SK-N-SH (cell line): ENCODE measurements around the gene ARF1. TPM values are rescaled to one million over a fixed set of nuclear protein-coding genes. Genes with fewer than 3 reads are reported as not detected.

Source experiments
- CTCF ChIA-PET: fragments of 300-600, 350-600 bp; formaldehyde crosslinking; extraction: SDS; loops from one replicate; lab custom pipeline; 2021; lab: Yijun Ruan, JAX
- POLR2A ChIA-PET: fragments of 350-600 bp; sonication (Branson Sonifier 250); formaldehyde crosslinking; extraction: SDS; loops from one replicate; lab custom pipeline; 2020; ENCODE audit warnings: antibody characterized with exemption, inconsistent platforms; lab: Yijun Ruan, JAX
- DNase-seq: peaks from one replicate; pipeline ENCODE4 v3.0.0; 2012
- H2AFZ ChIP-seq: fragments of 200-600 bp; sonication (generic); 2 replicates; pipeline ENCODE4 v1.8.1; 2016; ENCODE audit warnings: antibody characterized with exemption, mild to moderate bottlenecking, low read depth
- H3F3A ChIP-seq: fragments of 200-600 bp; sonication (generic); replicated peaks from 2 replicates; pipeline ENCODE3; 2016; ENCODE audit warnings: antibody characterized with exemption, mild to moderate bottlenecking; ENCODE audit not compliant: insufficient read depth
- H3K27ac ChIP-seq, 2 experiments: fragments of 200-500 bp in 1 of 2; fragments of 200-600 bp in 1 of 2; sonication (Bioruptor generic) in 1 of 2; sonication (generic), shearing (Covaris generic) in 1 of 2; 2 replicates each; pipeline versions ENCODE4 v1.5.1 to v1.6.1; 2014 to 2016; ENCODE audit warnings: low read depth in 2 of 2, inconsistent platforms in 1 of 2, low read length in 1 of 2, mild to moderate bottlenecking in 1 of 2, mixed read lengths in 1 of 2
- H3K27me3 ChIP-seq: fragments of 200-600 bp; sonication (generic), shearing (Covaris generic); 2 replicates; pipeline ENCODE4 v1.6.1; 2016; ENCODE audit warnings: mixed run types; ENCODE audit not compliant: insufficient read depth
- H3K36me3 ChIP-seq, 2 experiments: fragments of 200-500 bp in 1 of 2; fragments of 200-600 bp in 1 of 2; sonication (Bioruptor generic) in 1 of 2; sonication (generic) in 1 of 2; replicated peaks in 1 of 2; 2 replicates each; pipeline versions ENCODE3 to v1.5.1; 2014 to 2016; ENCODE audit warnings: low read length in 1 of 2, mild to moderate bottlenecking in 1 of 2; ENCODE audit not compliant: insufficient read depth in 2 of 2, control insufficient read depth in 1 of 2
- H3K4me1 ChIP-seq, 2 experiments: fragments of 200-500 bp in 1 of 2; fragments of 200-600 bp in 1 of 2; sonication (Bioruptor generic) in 1 of 2; sonication (generic), shearing (Covaris generic) in 1 of 2; 2 replicates each; pipeline versions ENCODE4 v1.5.1 to v1.6.1; 2014 to 2016; ENCODE audit warnings: low read depth in 1 of 2, low read length in 1 of 2, mixed run types in 1 of 2; ENCODE audit not compliant: insufficient read depth in 2 of 2, control insufficient read depth in 1 of 2
- H3K4me2 ChIP-seq: fragments of 200-600 bp; sonication (generic), shearing (Covaris generic); 2 replicates; pipeline ENCODE4 v1.6.1; 2017; ENCODE audit warnings: mixed run types
- H3K4me3 ChIP-seq, 2 experiments: fragments of 200-500 bp in 1 of 2; fragments of 200-600 bp in 1 of 2; sonication (Bioruptor generic) in 1 of 2; sonication (generic), shearing (Covaris generic) in 1 of 2; 2 replicates each; pipeline versions ENCODE4 v1.5.1 to v1.8.1; 2014 to 2016; ENCODE audit warnings: low read depth in 2 of 2, inconsistent platforms in 1 of 2, low read length in 1 of 2, mild to moderate bottlenecking in 1 of 2, mixed read lengths in 1 of 2, moderate library complexity in 1 of 2
- H3K79me2 ChIP-seq: fragments of 200-600 bp; sonication (generic); 2 replicates; pipeline ENCODE4 v1.8.1; 2017; ENCODE audit warnings: mild to moderate bottlenecking; ENCODE audit not compliant: insufficient read depth
- H3K9ac ChIP-seq: fragments of 200-600 bp; sonication (generic); 2 replicates; pipeline ENCODE4 v1.6.1; 2017; ENCODE audit warnings: mixed run types
- H3K9me2 ChIP-seq: fragments of 200-600 bp; sonication (generic); 2 replicates; pipeline ENCODE4 v1.6.1; 2017; ENCODE audit warnings: mixed run types
- H3K9me3 ChIP-seq: fragments of 200-600 bp; sonication (generic); 2 replicates; pipeline ENCODE4 v1.6.1; 2017; ENCODE audit warnings: mixed run types, mild to moderate bottlenecking, moderate library complexity
- H4K20me1 ChIP-seq: fragments of 200-600 bp; sonication (generic); 2 replicates; pipeline ENCODE4 v1.6.1; 2017; ENCODE audit warnings: mild to moderate bottlenecking, mixed run types; ENCODE audit not compliant: insufficient read depth
- ELF1 ChIP-seq: IDR thresholded peaks from 2 replicates; pipeline ENCODE4 v1.4.0; 2012
- FOXJ3 ChIP-seq: sonication (generic); formaldehyde crosslinking; IDR thresholded peaks from 2 replicates; pipeline ENCODE4 v1.5.1; 2020; ENCODE audit warnings: mild to moderate bottlenecking, missing genetic modification reagents
- FOXM1 ChIP-seq: IDR thresholded peaks from 2 replicates; pipeline ENCODE4 v1.4.0; 2012; ENCODE audit warnings: low read depth, mild to moderate bottlenecking
- GABPA ChIP-seq: IDR thresholded peaks from 2 replicates; pipeline ENCODE4 v1.4.0; 2012; ENCODE audit warnings: low read depth, mild to moderate bottlenecking
- JUND ChIP-seq: IDR thresholded peaks from 2 replicates; pipeline ENCODE4 v1.4.0; 2012
- MEF2A ChIP-seq: IDR thresholded peaks from 2 replicates; pipeline ENCODE4 v1.4.0; 2012; ENCODE audit warnings: low read depth, borderline replicate concordance
- MXI1 ChIP-seq: IDR thresholded peaks from 2 replicates; pipeline ENCODE4 v1.6.1; 2012; ENCODE audit warnings: mild to moderate bottlenecking, low read depth, low read length, improper control_type of control experiment
- NRF1 ChIP-seq: IDR thresholded peaks from 2 replicates; pipeline ENCODE4 v1.6.1; 2012; ENCODE audit warnings: low read depth, mild to moderate bottlenecking, low read length
- POLR2AphosphoS5 ChIP-seq: IDR thresholded peaks from 2 replicates; pipeline ENCODE4 v1.6.1; 2012; ENCODE audit warnings: low read depth, low read length
- RAD21 ChIP-seq: IDR thresholded peaks from 2 replicates; pipeline ENCODE4 v1.6.1; 2012; ENCODE audit warnings: mild to moderate bottlenecking, low read length
- RFX5 ChIP-seq: IDR thresholded peaks from 2 replicates; pipeline ENCODE4 v1.6.1; 2012; ENCODE audit warnings: mild to moderate bottlenecking, improper control_type of control experiment, low read length
- TAF1 ChIP-seq: IDR thresholded peaks from 2 replicates; pipeline ENCODE4 v1.6.1; 2012; ENCODE audit warnings: low read depth, mild to moderate bottlenecking, low read length, moderate library complexity, borderline replicate concordance
- USF1 ChIP-seq: IDR thresholded peaks from 2 replicates; pipeline ENCODE4 v1.4.0; 2012; ENCODE audit warnings: low read depth, borderline replicate concordance
- YY1 ChIP-seq: IDR thresholded peaks from 2 replicates; pipeline ENCODE4 v1.4.0; 2012; ENCODE audit warnings: low read depth, mild to moderate bottlenecking
- WGBS: methylation state at CpG from one replicate; pipeline ENCODE4 v1.1.6; 2017; ENCODE audit warnings: low lambda C conversion rate; 5-methylcytosine and 5-hydroxymethylcytosine counted together
- polyA plus RNA-seq, 3 experiments: library from polyadenylated mRNA; depleted of rRNA; stranded (reverse); fragments of >200 nt; gene quantifications; 2 replicates each; pipeline ENCODE4 v1.2.3, GENCODE V29; 2012
- TF ChIP-seq, protein P1 (sequence below): fragments of 150-350 bp; IDR thresholded peaks from 2 replicates; pipeline ENCODE4 v1.6.1; 2016; ENCODE audit warnings: mild to moderate bottlenecking, low read depth, low read length
- TF ChIP-seq, protein P2 (sequence below): IDR thresholded peaks from 2 replicates; pipeline ENCODE4 v1.4.0; 2012; ENCODE audit warnings: low read depth
- TF ChIP-seq, protein P3 (sequence below): fragments of 150-350 bp; IDR thresholded peaks from 2 replicates; pipeline ENCODE4 v1.6.1; 2017; ENCODE audit warnings: antibody characterized with exemption, low read length, low read depth, borderline replicate concordance

Gene ARF1
- polyA plus RNA-seq, 1 of the 3 experiments (the other 2 are of a cell fraction), result 713 TPM

DNA sequence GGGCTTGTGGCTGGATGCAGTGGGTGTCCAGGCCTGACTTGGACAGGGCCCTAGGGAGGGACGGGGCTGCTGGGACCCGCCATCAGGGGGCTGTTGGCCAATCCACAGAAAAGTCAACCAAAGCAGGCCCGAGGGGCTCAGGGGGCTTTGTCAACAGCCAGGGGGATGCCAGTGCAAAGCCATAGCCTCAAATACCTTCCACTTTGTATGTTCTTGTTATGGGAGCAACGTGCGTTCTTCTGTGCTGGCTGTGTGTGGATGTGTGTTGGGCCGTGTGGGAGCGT, 35.4 kb upstream of the ARF1 start (continued):
- TF ChIP-seq POLR2AphosphoS5 (no peak), YY1 (no peak), NRF1 (no peak)
- TF ChIP-seq, protein P1, sequence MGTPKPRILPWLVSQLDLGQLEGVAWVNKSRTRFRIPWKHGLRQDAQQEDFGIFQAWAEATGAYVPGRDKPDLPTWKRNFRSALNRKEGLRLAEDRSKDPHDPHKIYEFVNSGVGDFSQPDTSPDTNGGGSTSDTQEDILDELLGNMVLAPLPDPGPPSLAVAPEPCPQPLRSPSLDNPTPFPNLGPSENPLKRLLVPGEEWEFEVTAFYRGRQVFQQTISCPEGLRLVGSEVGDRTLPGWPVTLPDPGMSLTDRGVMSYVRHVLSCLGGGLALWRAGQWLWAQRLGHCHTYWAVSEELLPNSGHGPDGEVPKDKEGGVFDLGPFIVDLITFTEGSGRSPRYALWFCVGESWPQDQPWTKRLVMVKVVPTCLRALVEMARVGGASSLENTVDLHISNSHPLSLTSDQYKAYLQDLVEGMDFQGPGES, result no peak

- TF ChIP-seq, protein P2, sequence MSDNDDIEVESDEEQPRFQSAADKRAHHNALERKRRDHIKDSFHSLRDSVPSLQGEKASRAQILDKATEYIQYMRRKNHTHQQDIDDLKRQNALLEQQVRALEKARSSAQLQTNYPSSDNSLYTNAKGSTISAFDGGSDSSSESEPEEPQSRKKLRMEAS, result no peak
- TF ChIP-seq JUND (no peak), RAD21 (no peak), USF1 (no peak), MXI1 (no peak), TAF1 (no peak), ELF1 (no peak), GABPA (no peak), POLR2AphosphoS5 (no peak), RFX5 (no peak), MEF2A (no peak), FOXM1 (no peak), FOXJ3 (CRISPR knock-in tag) (no peak)
- TF ChIP-seq, protein P3, sequence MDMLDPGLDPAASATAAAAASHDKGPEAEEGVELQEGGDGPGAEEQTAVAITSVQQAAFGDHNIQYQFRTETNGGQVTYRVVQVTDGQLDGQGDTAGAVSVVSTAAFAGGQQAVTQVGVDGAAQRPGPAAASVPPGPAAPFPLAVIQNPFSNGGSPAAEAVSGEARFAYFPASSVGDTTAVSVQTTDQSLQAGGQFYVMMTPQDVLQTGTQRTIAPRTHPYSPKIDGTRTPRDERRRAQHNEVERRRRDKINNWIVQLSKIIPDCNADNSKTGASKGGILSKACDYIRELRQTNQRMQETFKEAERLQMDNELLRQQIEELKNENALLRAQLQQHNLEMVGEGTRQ, result no peak
- POLR2A ChIA-PET, result no interaction called here
- no peaks in the 10 kb centered on the region for H3K9me2 ChIP-seq
- H4K20me1 ChIP-seq, result no peaks in the 10 kb centered on the region
- no peaks in the 10 kb centered on the region for H3K4me1 ChIP-seq
- peaks cover 9% of the 10 kb centered on the region; the same call in 1 of the 2 replicates for H3K27me3 ChIP-seq
- DNase-seq, result no peak
- CTCF ChIA-PET, result interaction anchor here (1.0 to 1.8 kb wide), 3 partner anchors 26 to 49 kb away, joined by 3 to 5 read pairs (median 4); no protein-coding TSS in a partner anchor
- no peak overlapping the region for H2AFZ ChIP-seq
- H3F3A ChIP-seq, result no peaks in the 10 kb centered on the region
- no peak overlapping the region for H3K27ac ChIP-seq
- H3K9me3 ChIP-seq, result no peaks in the 10 kb centered on the region
- no peaks in the 10 kb centered on the region for H3K36me3 ChIP-seq
- H3K4me3 ChIP-seq, result no peak overlapping the region
- no peaks in the 10 kb centered on the region for H3K79me2 ChIP-seq
- no peak overlapping the region for H3K4me2 ChIP-seq
- 0% methylated on average over 1 of the region's 5 CpGs for WGBS
- H3K9ac ChIP-seq, result no peak overlapping the region
Observed at GRCh38 chr1:228048120-228048519, 34.4 kb upstream of the ARF1 start.
